SU-DHL-6 (cell line): ENCODE measurements around the gene GLIPR2.
A peak's percentile ranks its signal among the peaks of the same experiment; 100 is the strongest.

Experiments used
- H2AFZ ChIP-seq: fragments of 200-600 bp; sonication (generic); 2 replicates; pipeline ENCODE4 v1.6.1; 2014; ENCODE audit warnings: low read depth, mild to moderate bottlenecking, moderate library complexity, mixed read lengths, antibody characterized with exemption, low read length; ENCODE audit not compliant: severe bottlenecking
- H3F3A ChIP-seq: fragments of 200-600 bp; shearing (Covaris generic); 2 replicates; pipeline ENCODE4 v1.6.0; 2016; ENCODE audit warnings: antibody characterized with exemption, mild to moderate bottlenecking; ENCODE audit not compliant: insufficient read depth
- H3K27ac ChIP-seq: fragments of 200-600 bp; sonication (generic); 2 replicates; pipeline ENCODE4 v1.5.1; 2016; ENCODE audit warnings: low read depth, mild to moderate bottlenecking, low read length, moderate library complexity, mixed read lengths
- H3K27me3 ChIP-seq: fragments of 200-600 bp; sonication (generic), shearing (Covaris generic); 2 replicates; pipeline ENCODE4 v1.6.0; 2014; ENCODE audit warnings: mild to moderate bottlenecking, low read length
- H3K36me3 ChIP-seq: fragments of 200-600 bp; sonication (generic); 2 replicates; pipeline ENCODE4 v1.6.1; 2014; ENCODE audit warnings: mild to moderate bottlenecking, low read length, mixed read lengths
- H3K4me2 ChIP-seq: fragments of 300-600, 200-600 bp; shearing (Covaris generic), sonication (generic); 2 replicates; pipeline ENCODE4 v1.6.0; 2014; ENCODE audit warnings: low read length, low read depth, mild to moderate bottlenecking; ENCODE audit not compliant: poor library complexity, severe bottlenecking
- H3K4me3 ChIP-seq: fragments of 200-600 bp; sonication (generic); 2 replicates; pipeline ENCODE4 v1.5.1; 2014; ENCODE audit warnings: antibody characterized with exemption, low read length, mild to moderate bottlenecking, mixed read lengths; ENCODE audit not compliant: insufficient read depth, poor library complexity, severe bottlenecking
- H3K79me2 ChIP-seq: fragments of 200-600 bp; sonication (generic); 2 replicates; pipeline ENCODE4 v1.6.1; 2014; ENCODE audit warnings: mild to moderate bottlenecking, low read length, moderate library complexity; ENCODE audit not compliant: insufficient read depth
- H3K9ac ChIP-seq: fragments of 200-600 bp; sonication (generic); 2 replicates; pipeline ENCODE4 v1.7.0; 2014; ENCODE audit warnings: mild to moderate bottlenecking, low read length
- H3K9me2 ChIP-seq: fragments of 200-600 bp; sonication (generic); replicated peaks from 2 replicates; pipeline ENCODE4 v1.6.1; 2014; ENCODE audit warnings: low read length; ENCODE audit not compliant: insufficient read depth
- H3K9me3 ChIP-seq: fragments of 200-600 bp; sonication (generic); 2 replicates; pipeline ENCODE4 v1.6.1; 2014; ENCODE audit warnings: low read length, mixed read lengths; ENCODE audit not compliant: insufficient read depth
- H4K20me1 ChIP-seq: fragments of 200-600 bp; sonication (generic); 2 replicates; pipeline ENCODE4 v1.6.1; 2014; ENCODE audit warnings: low read depth, mild to moderate bottlenecking, antibody characterized with exemption, low read length, moderate library complexity, mixed read lengths
- CTCF ChIP-seq: fragments of 200-600 bp; sonication (generic); IDR thresholded peaks from one replicate; pipeline ENCODE4 v1.5.1; 2017; ENCODE audit warnings: antibody characterized with exemption, mild to moderate bottlenecking, low read length, moderate library complexity; ENCODE audit not compliant: insufficient read depth, poor library complexity, severe bottlenecking
- EZH2phosphoT487 ChIP-seq: fragments of 200-600 bp; sonication (generic), shearing (Covaris generic); conservative IDR thresholded peaks from 2 replicates; pipeline ENCODE4 v1.6.1; 2018; ENCODE audit warnings: mild to moderate bottlenecking, antibody characterized with exemption, low read length, moderate library complexity, mixed read lengths

Gene GLIPR2

GRCh38 chr9:36166168-36166927, 29.8 kb downstream of the GLIPR2 start:
- H3K9ac ChIP-seq: peak overlapping the region; percentile 49
- peak overlapping the region; percentile 65 for H3K4me2 ChIP-seq
- no peaks in the 10 kb centered on the region for H3K79me2 ChIP-seq
- H4K20me1 ChIP-seq: no peaks in the 10 kb centered on the region
- peak overlapping the region; percentile 97 for H2AFZ ChIP-seq
- no peaks in the 10 kb centered on the region for H3K9me3 ChIP-seq
- no peaks in the 10 kb centered on the region for H3K27me3 ChIP-seq
- H3K36me3 ChIP-seq: no peaks in the 10 kb centered on the region
- TF ChIP-seq EZH2phosphoT487: no peak
- TF ChIP-seq CTCF: peak; percentile 98
- H3K9me2 ChIP-seq: no peaks in the 10 kb centered on the region
- no peak overlapping the region for H3K27ac ChIP-seq
- H3F3A ChIP-seq: no peaks in the 10 kb centered on the region
- H3K4me3 ChIP-seq: peak overlapping the region; percentile 63

- TF ChIP-seq EZH2phosphoT487: no peak
- no peak for TF ChIP-seq CTCF
- Histone ChIP-seq H3K9me3 (no peaks in the 10 kb centered on the region), H3K9ac (no peak within 1 kb of the TSS), H3K9me2 (no peaks in the 10 kb centered on the region), H3K27me3 (no peaks in the 10 kb centered on the region), H3K79me2 (no peaks in the 10 kb centered on the region), H3K36me3 (no peaks in the 10 kb centered on the region), H3K4me2 (no peak within 1 kb of the TSS), H3F3A (no peaks in the 10 kb centered on the region), H3K4me3 (no peak within 1 kb of the TSS), H4K20me1 (no peaks in the 10 kb centered on the region), H2AFZ (no peak within 1 kb of the TSS), H3K27ac (no peak within 1 kb of the TSS)
Measured at GRCh38 chr9:36169166-36169565, 32.6 kb downstream of the GLIPR2 start, which contains the start of gene CCIN. Gene CCIN (plus strand): TSS chr9:36169388. CDS start chr9:36169503, 115 bp downstream.

GRCh38 chr9:36169708-36170107, 33.2 kb downstream of the GLIPR2 start:
- Histone ChIP-seq H3F3A (no peaks in the 10 kb centered on the region), H3K36me3 (no peaks in the 10 kb centered on the region), H3K4me2 (no peak overlapping the region), H3K79me2 (no peaks in the 10 kb centered on the region), H4K20me1 (no peaks in the 10 kb centered on the region), H3K4me3 (no peak overlapping the region), H3K9ac (no peak overlapping the region), H2AFZ (no peak overlapping the region), H3K9me2 (no peaks in the 10 kb centered on the region), H3K27me3 (no peaks in the 10 kb centered on the region), H3K27ac (no peak overlapping the region), H3K9me3 (no peaks in the 10 kb centered on the region)
- TF ChIP-seq CTCF: no peak
- TF ChIP-seq EZH2phosphoT487: no peak
